ENCODE results near the gene ABCB7.
"Not testable (repeated sequence)": the region's sequence is repeated elsewhere in the genome, so short reads cannot be mapped to it uniquely, and the experiment has no call there.

The ABCB7 gene

DNA sequence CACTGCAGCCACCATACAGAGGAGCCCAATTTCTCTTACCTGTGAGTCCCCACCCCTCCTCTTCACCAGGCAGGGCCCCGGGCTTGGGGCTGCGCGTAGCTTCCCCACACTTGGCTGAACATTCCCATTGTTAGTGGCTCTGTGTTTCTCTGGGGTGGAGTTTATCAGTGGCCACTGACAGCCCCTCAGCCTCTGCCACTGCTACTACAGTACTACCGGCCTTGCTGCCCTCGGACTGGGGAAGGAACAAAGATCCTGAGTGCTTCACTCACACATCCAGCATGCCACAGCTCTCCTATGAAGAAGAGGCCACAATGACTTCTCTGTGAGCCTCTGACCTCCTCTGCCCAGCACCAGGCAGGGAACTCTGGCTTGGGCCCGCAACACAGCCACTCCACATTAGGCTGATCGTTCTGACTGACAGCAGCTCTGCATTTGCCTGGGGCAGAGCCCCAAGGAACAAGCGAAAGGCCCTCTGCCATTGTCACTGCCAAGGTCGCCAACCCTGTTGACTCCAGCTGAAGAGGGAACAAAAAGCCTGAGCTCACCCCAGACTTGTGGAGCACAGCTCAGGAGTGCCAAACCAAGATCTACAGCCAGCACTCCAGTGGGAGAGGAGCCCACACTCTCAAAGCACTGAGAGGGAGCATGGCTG, 24.0 kb downstream of the ABCB7 start:
- Mint-ChIP-seq H3K9me3 (peaks cover 91% of the 10 kb centered on the region), H3K27me3 (ENCODE audit: low read depth, poor library complexity) (no peaks in the 10 kb centered on the region), H3K4me1 (no peaks in the 10 kb centered on the region), H3K27ac (no peak overlapping the region), H3K4me3 (no peak overlapping the region), H3K36me3 (ENCODE audit: low read depth) (peaks cover 53% of the 10 kb centered on the region)
- no peak for DNase-seq
- TF ChIP-seq, protein P1, sequence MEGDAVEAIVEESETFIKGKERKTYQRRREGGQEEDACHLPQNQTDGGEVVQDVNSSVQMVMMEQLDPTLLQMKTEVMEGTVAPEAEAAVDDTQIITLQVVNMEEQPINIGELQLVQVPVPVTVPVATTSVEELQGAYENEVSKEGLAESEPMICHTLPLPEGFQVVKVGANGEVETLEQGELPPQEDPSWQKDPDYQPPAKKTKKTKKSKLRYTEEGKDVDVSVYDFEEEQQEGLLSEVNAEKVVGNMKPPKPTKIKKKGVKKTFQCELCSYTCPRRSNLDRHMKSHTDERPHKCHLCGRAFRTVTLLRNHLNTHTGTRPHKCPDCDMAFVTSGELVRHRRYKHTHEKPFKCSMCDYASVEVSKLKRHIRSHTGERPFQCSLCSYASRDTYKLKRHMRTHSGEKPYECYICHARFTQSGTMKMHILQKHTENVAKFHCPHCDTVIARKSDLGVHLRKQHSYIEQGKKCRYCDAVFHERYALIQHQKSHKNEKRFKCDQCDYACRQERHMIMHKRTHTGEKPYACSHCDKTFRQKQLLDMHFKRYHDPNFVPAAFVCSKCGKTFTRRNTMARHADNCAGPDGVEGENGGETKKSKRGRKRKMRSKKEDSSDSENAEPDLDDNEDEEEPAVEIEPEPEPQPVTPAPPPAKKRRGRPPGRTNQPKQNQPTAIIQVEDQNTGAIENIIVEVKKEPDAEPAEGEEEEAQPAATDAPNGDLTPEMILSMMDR (IDR thresholded peaks at IDR 0.05) = no peak

GRCh38 chrX:75129069-75129468, 27.0 kb downstream of the ABCB7 start:
- H3K4me1 Mint-ChIP-seq; H3K4me3 Mint-ChIP-seq; H3K27me3 Mint-ChIP-seq (ENCODE audit: low read depth, poor library complexity); DNase-seq; H3K27ac Mint-ChIP-seq: not testable (repeated sequence)
- peaks cover 55% of the 10 kb centered on the region for H3K36me3 Mint-ChIP-seq (ENCODE audit: low read depth)
- peaks cover 89% of the 10 kb centered on the region for H3K9me3 Mint-ChIP-seq

GRCh38 chrX:75118296-75118695, 37.8 kb downstream of the ABCB7 start:
- TF ChIP-seq, protein P1 (IDR thresholded peaks at IDR 0.05) = no peak
- H3K9me3 Mint-ChIP-seq = peaks cover 61% of the 10 kb centered on the region
- H3K4me3 Mint-ChIP-seq = no peak overlapping the region
- H3K27ac Mint-ChIP-seq = no peak overlapping the region
- H3K27me3 Mint-ChIP-seq (ENCODE audit: low read depth, poor library complexity) = no peaks in the 10 kb centered on the region
- no peak for DNase-seq
- peaks cover 36% of the 10 kb centered on the region for H3K36me3 Mint-ChIP-seq (ENCODE audit: low read depth)
- H3K4me1 Mint-ChIP-seq = peaks cover 12% of the 10 kb centered on the region

GRCh38 chrX:75115707-75116413, 40.2 kb downstream of the ABCB7 start:
- Mint-ChIP-seq H3K9me3 (peaks cover 47% of the 10 kb centered on the region), H3K36me3 (ENCODE audit: low read depth) (peaks cover 20% of the 10 kb centered on the region), H3K27ac (no peak overlapping the region), H3K4me3 (no peak overlapping the region), H3K4me1 (peaks cover 12% of the 10 kb centered on the region), H3K27me3 (ENCODE audit: low read depth, poor library complexity) (no peaks in the 10 kb centered on the region)
- TF ChIP-seq, protein P1 (IDR thresholded peaks at IDR 0.05) = no peak
- DNase-seq = no peak

GRCh38 chrX:75114638-75115037, 41.4 kb downstream of the ABCB7 start:
- H3K36me3 Mint-ChIP-seq (ENCODE audit: low read depth) = peaks cover 17% of the 10 kb centered on the region
- TF ChIP-seq, protein P1 (IDR thresholded peaks at IDR 0.05) = no peak
- H3K27ac Mint-ChIP-seq = no peak overlapping the region
- H3K4me3 Mint-ChIP-seq = no peak overlapping the region
- peaks cover 40% of the 10 kb centered on the region for H3K9me3 Mint-ChIP-seq
- no peak for DNase-seq
- no peaks in the 10 kb centered on the region for H3K27me3 Mint-ChIP-seq (ENCODE audit: low read depth, poor library complexity)
- H3K4me1 Mint-ChIP-seq = peaks cover 12% of the 10 kb centered on the region

DNA sequence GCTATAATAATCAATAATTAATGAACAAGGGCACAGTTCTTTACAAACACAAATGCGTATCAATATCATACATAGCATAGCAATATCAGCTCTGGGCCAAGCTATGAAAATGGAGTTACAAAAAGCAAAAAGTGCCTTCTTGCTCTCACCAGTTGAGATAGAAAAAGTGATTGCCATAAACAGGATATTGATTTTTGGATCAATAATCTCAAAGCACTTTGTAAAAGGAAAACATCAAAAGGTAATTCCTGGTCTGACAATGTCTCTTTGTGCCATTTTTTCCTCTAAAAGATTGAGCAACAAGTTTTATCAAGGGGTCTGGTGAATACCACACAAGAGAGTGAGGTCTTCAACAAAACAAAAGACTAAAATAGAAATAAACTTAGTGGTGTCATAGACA, 42.4 kb downstream of the ABCB7 start:
- H3K36me3 Mint-ChIP-seq (ENCODE audit: low read depth) = peaks cover 10% of the 10 kb centered on the region
- DNase-seq = no peak
- no peak overlapping the region for H3K4me3 Mint-ChIP-seq
- H3K4me1 Mint-ChIP-seq = peaks cover 12% of the 10 kb centered on the region
- no peaks in the 10 kb centered on the region for H3K27me3 Mint-ChIP-seq (ENCODE audit: low read depth, poor library complexity)
- TF ChIP-seq, protein P1 (IDR thresholded peaks at IDR 0.05) = no peak
- H3K9me3 Mint-ChIP-seq = peaks cover 31% of the 10 kb centered on the region
- no peak overlapping the region for H3K27ac Mint-ChIP-seq

Data from nephron progenitor cell (in vitro differentiated cells).